Spleen (tissue), 11 donors: ENCODE results near the gene SAMD14. TPM values are rescaled to one million over a fixed set of nuclear protein-coding genes. Genes with fewer than 3 reads are reported as not detected.
A peak's percentile ranks its signal among the peaks of the same experiment; 100 is the strongest.

Source experiments
- DNase-seq: peaks from one replicate; pipeline ENCODE4 v3.0.0-alpha.2; 2020
- H3K27ac ChIP-seq, 8 donors: fragments of 200-600 bp; sonication (generic) in 7 of 8; 1 replicate in 4 of 8; 2 replicates in 4 of 8; pipeline versions ENCODE4 v1.5.0 to v1.8.0; 2016 to 2021; ENCODE audit warnings: inconsistent platforms in 4 of 8, mild to moderate bottlenecking in 4 of 8, moderate library complexity in 1 of 8
- H3K27me3 ChIP-seq, 7 donors: fragments of 200-600 bp; sonication (generic) in 6 of 7; replicated peaks in 1 of 7; 1 replicate in 4 of 7; 2 replicates in 3 of 7; pipeline versions ENCODE4 v1.5.0 to v1.8.0; 2016 to 2021; ENCODE audit warnings: inconsistent platforms in 3 of 7, mild to moderate bottlenecking in 1 of 7
- H3K36me3 ChIP-seq, 6 donors: fragments of 200-600 bp; sonication (generic) in 5 of 6; 1 replicate in 4 of 6; 2 replicates in 2 of 6; pipeline versions ENCODE4 v1.5.0 to v1.8.0; 2016 to 2021; ENCODE audit warnings: inconsistent platforms in 2 of 6
- H3K4me1 ChIP-seq, 6 donors: fragments of 200-600 bp; sonication (generic) in 5 of 6; 1 replicate in 3 of 6; 2 replicates in 3 of 6; pipeline versions ENCODE4 v1.5.0 to v1.8.0; 2016 to 2021; ENCODE audit warnings: inconsistent platforms in 3 of 6
- H3K4me3 ChIP-seq, 8 donors: fragments of 200-600 bp; sonication (generic) in 7 of 8; 1 replicate in 4 of 8; 2 replicates in 4 of 8; pipeline versions ENCODE4 v1.5.0 to v1.8.0; 2016 to 2021; ENCODE audit warnings: inconsistent platforms in 4 of 8, mild to moderate bottlenecking in 4 of 8, moderate library complexity in 2 of 8
- H3K9me3 ChIP-seq, 8 donors: fragments of 200-600 bp; sonication (generic) in 7 of 8; 1 replicate in 4 of 8; 2 replicates in 4 of 8; pipeline versions ENCODE4 v1.5.0 to v1.8.0; 2016 to 2021; ENCODE audit warnings: inconsistent platforms in 4 of 8
- CTCF ChIP-seq, 11 experiments: fragments of 200-600 bp in 7 of 11; fragments of 450-650 bp in 4 of 11; sonication (generic) in 4 of 11; IDR thresholded peaks in 8 of 11; conservative IDR thresholded peaks in 3 of 11; 1 replicate in 7 of 11; 2 replicates in 4 of 11; pipeline versions ENCODE4 v1.4.0 to v1.8.0; 2016 to 2021; ENCODE audit warnings: antibody characterized with exemption in 11 of 11, inconsistent platforms in 4 of 11, mild to moderate bottlenecking in 1 of 11
- POLR2A ChIP-seq, 3 donors: fragments of 450-650 bp; IDR thresholded peaks; one replicate each; pipeline ENCODE4 v1.5.1; 2017; ENCODE audit warnings: antibody characterized with exemption in 3 of 3, mild to moderate bottlenecking in 1 of 3
- POLR2AphosphoS5 ChIP-seq, 3 donors: sonication (generic); formaldehyde crosslinking; IDR thresholded peaks; one replicate each; pipeline ENCODE4 v1.5.1; 2017; ENCODE audit warnings: antibody characterized with exemption in 3 of 3
- WGBS, 5 donors: extraction: QIAGEN DNeasy Blood & Tissue Kit in 3 of 5; methylation state at CpG; one replicate each; pipeline versions ENCODE4 v1.1.5 to v1.1.7; 2013 to 2018; 5-methylcytosine and 5-hydroxymethylcytosine counted together
- intact Hi-C: fragments of 100-400 bp; cut with DNase I; formaldehyde crosslinking; loops from one replicate; pipeline ENCODE4 v1.15.0; 2023; ENCODE audit warnings: low total_unique reads
- polyA plus RNA-seq, 3 donors: library from polyadenylated mRNA; stranded (reverse); fragments of 200-250 nt; gene quantifications; one replicate each; pipeline ENCODE4 v1.2.1, GENCODE V29; 2013
- total RNA-seq, 7 donors: library from RNA; depleted of rRNA in 3 of 7; stranded (reverse); fragments of >200 nt in 3 of 7; fragmentation: NEBNext Ultra II Directional in 4 of 7; extraction: Animal tissue kit (Norgen Biotek cat#: 25700) in 4 of 7; gene quantifications; one replicate each; pipeline versions ENCODE4 v1.1.0 to v1.2.1, GENCODE V29; 2016 to 2021
- donor health status: healthy with polysubstance abuse.
- donor health status: DM: no; HTN: no; CAD: no; lungs with moderate emphysema.
- donor health status: DM: no; HTN: no; CAD: no.
- donor health status: Bipolar disorder and iron deficiency.
- donor health status: healthy.
- donor health status: DM: no; HTN: no; CAD: no.
- donor health status: DM: yes; HTN: yes; CAD: no.

The SAMD14 gene
- total and polyA plus RNA-seq, 10 donors, result 1.1 to 7.5 (median 2.1) TPM

GRCh38 chr17:50151937-50152547 is 22.1 kb upstream of the SAMD14 start:
- H3K27ac ChIP-seq, result peak overlapping the region; percentile 73 to 99 (median 97)
- DNase-seq, result peak; percentile 93
- H3K4me1 ChIP-seq, result peaks cover 45 to 80% (median 55%) of the 10 kb centered on the region in 6 donors

GRCh38 chr17:50151041-50151936 is 21.3 kb upstream of the SAMD14 start:
- DNase-seq, result peak; percentile 98
- peak overlapping the region; percentile 83 to 98 (median 88) for H3K4me3 ChIP-seq
- WGBS, 5 donors, result 0 to 1% (median 1%) methylated on average over 26 to 40 of the region's 40 CpGs
- peaks cover 53 to 88% (median 63%) of the 10 kb centered on the region in 6 donors for H3K4me1 ChIP-seq
- H3K36me3 ChIP-seq, result peaks cover 0 to 7% (median 0%) of the 10 kb centered on the region in 6 donors
- intact Hi-C loops, result no loop called here
- TF ChIP-seq POLR2A (IDR thresholded peaks at IDR 0.05) (peak in 1 of 3 donors; percentile 11), POLR2AphosphoS5 (IDR thresholded peaks at IDR 0.05) (peak; percentile 79 to 86 (median 84)), CTCF (IDR thresholded peaks at IDR 0.05 in 8 of 11, conservative IDR thresholded peaks at IDR 0.05 in 3 of 11) (peak; percentile 53 to 93 (median 81))
- H3K27me3 ChIP-seq, result no peaks in the 10 kb centered on the region
- peak overlapping the region; percentile 73 to 99 (median 97) for H3K27ac ChIP-seq
- no peaks in the 10 kb centered on the region for H3K9me3 ChIP-seq

More at GRCh38 chr17:50151937-50152547, 22.1 kb upstream of the SAMD14 start:
- H3K9me3 ChIP-seq, result no peaks in the 10 kb centered on the region
- no peaks in the 10 kb centered on the region for H3K36me3 ChIP-seq
- H3K4me3 ChIP-seq, result peak overlapping the region; percentile 83 to 98 (median 88)
- WGBS, 5 donors, result 0 to 2% (median 1%) methylated on average over 10 to 12 of the region's 12 CpGs
- H3K27me3 ChIP-seq, result no peaks in the 10 kb centered on the region
- TF ChIP-seq CTCF (IDR thresholded peaks at IDR 0.05 in 8 of 11, conservative IDR thresholded peaks at IDR 0.05 in 3 of 11) (peak in 3 of 11 experiments; percentile 12 to 33 (median 15)), POLR2A (IDR thresholded peaks at IDR 0.05) (no peak), POLR2AphosphoS5 (IDR thresholded peaks at IDR 0.05) (peak; percentile 56 to 72 (median 64))
- intact Hi-C loops, result no loop called here

- peak within 1 kb of the TSS; percentile 73 to 99 (median 97) for H3K27ac ChIP-seq
- 0 to 1% (median 0%) methylated on average over 45 to 69 of the region's 69 CpGs for WGBS, 5 donors
- DNase-seq, result peak; percentile 86
- intact Hi-C loops, result no loop called here
- peaks cover 0 to 13% (median 0%) of the 10 kb centered on the region in 6 donors for H3K36me3 ChIP-seq
- TF ChIP-seq POLR2AphosphoS5 (IDR thresholded peaks at IDR 0.05) (no peak), CTCF (IDR thresholded peaks at IDR 0.05 in 8 of 11, conservative IDR thresholded peaks at IDR 0.05 in 3 of 11) (no peak), POLR2A (IDR thresholded peaks at IDR 0.05) (no peak)
- peaks cover 59 to 90% (median 71%) of the 10 kb centered on the region in 6 donors for H3K4me1 ChIP-seq
- H3K27me3 ChIP-seq, result no peaks in the 10 kb centered on the region
- H3K9me3 ChIP-seq, result no peaks in the 10 kb centered on the region
- peak within 1 kb of the TSS; percentile 83 to 98 (median 88) for H3K4me3 ChIP-seq
Measured at GRCh38 chr17:50150354-50151040, 20.5 kb upstream of the SAMD14 start, which contains the start of gene PPP1R9B. PPP1R9B (minus strand) TSS chr17:50150677; CDS start chr17:50150513, 164 bp downstream.
